Activated CD4-positive, alpha-beta T cell treated with anti-CD3 and anti-CD28 coated beads, Interleukin-2, amount 10 ng/mL, durations not matched to agents 7 days and 5 days (primary cell): Measurements from ENCODE around the gene EFNA5. TPM values are rescaled to one million over a fixed set of nuclear protein-coding genes. Genes with fewer than 3 reads are reported as not detected.

Experiments
- CTCF ChIA-PET: fragments of 350-600 bp; sonication (Branson Sonifier 250); formaldehyde crosslinking; loops from one replicate; lab custom pipeline; 2021; ENCODE audit warnings: antibody characterized with exemption; lab: Charles Lee
- POLR2A ChIA-PET: fragments of 350-600 bp; sonication (Branson Sonifier 250); formaldehyde crosslinking; loops from one replicate; lab custom pipeline; 2021; ENCODE audit warnings: antibody characterized with exemption; lab: Charles Lee
- DNase-seq: peaks from one replicate; pipeline ENCODE4 v3.0.0-alpha.2; 2020
- H3K27ac Mint-ChIP-seq: one replicate; pipeline ENCODE4 v1.8.0; 2021; ENCODE audit warnings: mild to moderate bottlenecking, moderate library complexity, mixed read lengths
- H3K27me3 Mint-ChIP-seq: one replicate; pipeline ENCODE4 v1.8.0; 2021; ENCODE audit warnings: mixed read lengths
- H3K36me3 Mint-ChIP-seq: one replicate; pipeline ENCODE4 v1.8.0; 2021; ENCODE audit warnings: low read depth, mixed read lengths
- H3K4me1 Mint-ChIP-seq: one replicate; pipeline ENCODE4 v1.8.0; 2021; ENCODE audit warnings: mixed read lengths
- H3K4me3 Mint-ChIP-seq: one replicate; pipeline ENCODE4 v1.8.0; 2021; ENCODE audit warnings: mild to moderate bottlenecking, moderate library complexity, mixed read lengths
- H3K9me3 Mint-ChIP-seq: one replicate; pipeline ENCODE4 v1.8.0; 2021; ENCODE audit warnings: mixed read lengths
- total RNA-seq, 2 experiments: library from RNA; stranded (reverse); gene quantifications; one replicate each; pipeline ENCODE4 v1.2.3, GENCODE V29; 2021

The EFNA5 gene
- total RNA-seq, 2 experiments from 2014 or later = not detected

- Mint-ChIP-seq H3K27me3 (peaks cover 7% of the 10 kb centered on the region), H3K4me3 (no peak overlapping the region), H3K9me3 (no peaks in the 10 kb centered on the region), H3K27ac (no peak overlapping the region), H3K4me1 (peaks cover 10% of the 10 kb centered on the region), H3K36me3 (no peaks in the 10 kb centered on the region)
- POLR2A ChIA-PET = no interaction called here
- CTCF ChIA-PET = no interaction called here
- no peak for DNase-seq
Measured at GRCh38 chr5:107393851-107394250, 276.9 kb downstream of the EFNA5 start.

DNA sequence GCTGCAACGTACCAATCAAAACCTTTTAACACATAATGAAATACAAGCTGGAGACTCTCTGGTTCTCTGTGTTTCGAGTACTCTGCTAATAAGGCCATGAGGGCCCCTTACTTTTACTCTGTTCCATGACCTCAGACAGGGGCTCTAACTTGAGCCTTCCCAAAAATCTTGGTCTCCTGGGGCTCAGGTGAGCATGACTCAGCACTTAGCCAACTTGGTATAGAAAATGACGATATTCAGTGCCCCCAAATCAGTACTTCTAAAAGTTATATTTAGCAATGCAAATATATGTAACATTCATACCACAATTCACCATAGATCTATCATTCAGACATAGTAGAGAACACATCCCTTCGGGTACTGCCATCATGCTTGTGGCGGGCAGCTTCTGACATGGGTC is 278.9 kb downstream of the EFNA5 start:
- DNase-seq = no peak
- H3K9me3 Mint-ChIP-seq = no peaks in the 10 kb centered on the region
- peaks cover 27% of the 10 kb centered on the region for H3K4me1 Mint-ChIP-seq
- no peak overlapping the region for H3K4me3 Mint-ChIP-seq
- H3K27ac Mint-ChIP-seq = no peak overlapping the region
- no peaks in the 10 kb centered on the region for H3K36me3 Mint-ChIP-seq
- ChIA-PET CTCF (no interaction called here), POLR2A (no interaction called here)
- peaks cover 4% of the 10 kb centered on the region for H3K27me3 Mint-ChIP-seq

DNA sequence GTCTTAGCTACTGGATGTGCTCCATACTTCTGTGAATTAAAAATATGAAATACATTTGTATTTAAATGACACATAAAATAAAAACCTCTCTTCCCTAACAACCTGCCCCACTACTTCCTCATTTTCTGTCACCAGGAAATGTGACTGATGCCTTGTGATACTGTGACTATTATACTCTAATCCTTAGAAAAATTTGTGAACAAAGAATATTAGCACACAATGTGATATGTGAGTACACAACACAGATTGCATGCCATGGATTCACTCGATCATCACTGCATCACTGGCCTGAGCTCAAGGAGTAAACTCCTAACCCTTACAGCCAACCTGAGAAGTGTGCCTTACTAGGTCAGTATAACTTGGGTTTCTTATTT is 281.0 kb downstream of the EFNA5 start:
- no peak overlapping the region for H3K4me3 Mint-ChIP-seq
- H3K27me3 Mint-ChIP-seq = peaks cover 3% of the 10 kb centered on the region
- no peaks in the 10 kb centered on the region for H3K36me3 Mint-ChIP-seq
- ChIA-PET CTCF (interaction anchor here (0.6 kb wide), 1 partner anchor 237 kb away, joined by 3 read pairs; no protein-coding TSS in a partner anchor), POLR2A (no interaction called here)
- H3K27ac Mint-ChIP-seq = no peak overlapping the region
- H3K4me1 Mint-ChIP-seq = peaks cover 27% of the 10 kb centered on the region
- no peaks in the 10 kb centered on the region for H3K9me3 Mint-ChIP-seq
- DNase-seq = no peak

GRCh38 chr5:107389130-107389774 is 281.5 kb downstream of the EFNA5 start:
- CTCF ChIA-PET = no interaction called here
- H3K27ac Mint-ChIP-seq = peak overlapping the region; percentile 48
- H3K9me3 Mint-ChIP-seq = no peaks in the 10 kb centered on the region
- POLR2A ChIA-PET = no interaction called here
- no peaks in the 10 kb centered on the region for H3K36me3 Mint-ChIP-seq
- H3K4me1 Mint-ChIP-seq = peaks cover 27% of the 10 kb centered on the region
- peak overlapping the region; percentile 11 for H3K4me3 Mint-ChIP-seq
- peak; percentile 41 for DNase-seq
- H3K27me3 Mint-ChIP-seq = peaks cover 3% of the 10 kb centered on the region

DNA sequence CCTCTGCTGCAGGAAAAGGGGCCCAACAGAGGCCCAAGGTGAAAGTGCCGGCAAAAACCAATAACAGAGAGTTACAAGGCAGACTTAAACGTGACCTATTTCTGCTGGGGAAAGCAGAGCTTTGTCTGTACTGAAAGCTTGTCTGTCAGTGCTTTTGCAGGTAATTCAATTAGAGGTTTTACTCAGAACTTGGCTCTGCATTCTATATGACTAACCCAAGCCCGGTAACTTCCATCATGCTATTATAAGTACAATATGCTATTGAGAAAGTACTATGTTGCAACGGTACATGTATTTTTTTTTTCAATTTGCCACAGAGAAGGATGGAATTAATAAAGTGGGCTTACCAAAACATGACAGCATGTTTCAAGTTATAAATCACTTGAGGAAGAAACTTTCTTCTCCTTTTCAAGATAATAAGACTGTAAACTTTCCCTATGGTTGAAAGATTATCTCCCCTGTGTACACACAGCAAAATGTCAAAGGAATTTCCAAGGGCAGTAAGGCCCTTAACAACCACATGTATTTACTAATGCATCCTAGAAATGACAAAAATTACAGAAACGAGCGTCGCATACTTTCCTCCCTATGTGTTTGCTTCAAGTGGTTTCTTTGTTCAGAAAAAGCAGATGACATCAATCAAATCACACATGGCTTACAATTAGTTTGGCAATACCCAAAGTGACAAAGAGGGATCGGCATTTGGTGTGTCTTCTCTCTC is 282.4 kb downstream of the EFNA5 start:
- H3K36me3 Mint-ChIP-seq = no peaks in the 10 kb centered on the region
- no peaks in the 10 kb centered on the region for H3K9me3 Mint-ChIP-seq
- peaks cover 3% of the 10 kb centered on the region for H3K27me3 Mint-ChIP-seq
- CTCF ChIA-PET = no interaction called here
- H3K27ac Mint-ChIP-seq = peak overlapping the region; percentile 62
- POLR2A ChIA-PET = no interaction called here
- peak; percentile 7 for DNase-seq
- H3K4me3 Mint-ChIP-seq = peak overlapping the region; percentile 9
- peaks cover 27% of the 10 kb centered on the region for H3K4me1 Mint-ChIP-seq

GRCh38 chr5:107387526-107388140 is 283.1 kb downstream of the EFNA5 start:
- CTCF ChIA-PET = no interaction called here

GRCh38 chr5:107385708-107386107 is 285.0 kb downstream of the EFNA5 start:
- Mint-ChIP-seq H3K4me1 (peaks cover 27% of the 10 kb centered on the region), H3K27ac (no peak overlapping the region), H3K36me3 (no peaks in the 10 kb centered on the region), H3K9me3 (no peaks in the 10 kb centered on the region), H3K27me3 (peaks cover 3% of the 10 kb centered on the region), H3K4me3 (no peak overlapping the region)
- DNase-seq = no peak
- CTCF ChIA-PET = no interaction called here
- POLR2A ChIA-PET = no interaction called here

More at GRCh38 chr5:107387526-107388140, 283.1 kb downstream of the EFNA5 start:
- H3K4me1 Mint-ChIP-seq = peaks cover 27% of the 10 kb centered on the region
- POLR2A ChIA-PET = no interaction called here
- DNase-seq = no peak
- H3K27ac Mint-ChIP-seq = peak overlapping the region; percentile 62
- peaks cover 3% of the 10 kb centered on the region for H3K27me3 Mint-ChIP-seq
- no peaks in the 10 kb centered on the region for H3K36me3 Mint-ChIP-seq
- no peaks in the 10 kb centered on the region for H3K9me3 Mint-ChIP-seq
- peak overlapping the region; percentile 1 for H3K4me3 Mint-ChIP-seq

DNA sequence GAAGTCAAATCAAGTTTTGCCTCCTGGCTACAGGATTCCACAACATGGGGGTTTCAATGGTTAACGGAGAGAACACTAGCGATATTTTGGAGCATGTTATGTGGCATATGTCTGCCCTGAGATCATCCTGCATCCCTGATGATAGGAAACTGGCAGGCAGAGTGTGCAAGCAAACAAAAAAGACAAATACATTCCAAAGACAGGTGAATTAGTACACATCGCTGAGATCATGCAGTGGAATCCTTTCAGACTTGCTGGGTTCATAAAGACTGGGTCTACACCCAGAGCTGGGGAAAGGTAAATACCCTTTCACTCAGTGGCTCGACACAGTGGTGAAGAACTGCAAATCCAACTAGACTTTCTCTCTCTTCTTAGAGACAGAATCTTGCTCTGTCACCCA is 286.5 kb downstream of the EFNA5 start:
- DNase-seq = no peak
- Mint-ChIP-seq H3K4me3 (no peak overlapping the region), H3K27ac (no peak overlapping the region), H3K36me3 (no peaks in the 10 kb centered on the region), H3K4me1 (peaks cover 21% of the 10 kb centered on the region), H3K27me3 (peaks cover 3% of the 10 kb centered on the region), H3K9me3 (no peaks in the 10 kb centered on the region)
- ChIA-PET POLR2A (no interaction called here), CTCF (interaction anchor here (0.6 kb wide), 1 partner anchor 24 kb away, joined by 3 read pairs; no protein-coding TSS in a partner anchor)

GRCh38 chr5:107383414-107383813 is 287.3 kb downstream of the EFNA5 start:
- Mint-ChIP-seq H3K4me1 (peaks cover 12% of the 10 kb centered on the region), H3K36me3 (no peaks in the 10 kb centered on the region), H3K27ac (no peak overlapping the region), H3K4me3 (no peak overlapping the region), H3K27me3 (peaks cover 3% of the 10 kb centered on the region), H3K9me3 (no peaks in the 10 kb centered on the region)
- CTCF ChIA-PET = no interaction called here
- no peak for DNase-seq
- POLR2A ChIA-PET = no interaction called here

GRCh38 chr5:107381189-107381856 is 289.4 kb downstream of the EFNA5 start:
- POLR2A ChIA-PET = no interaction called here
- no peak overlapping the region for H3K27ac Mint-ChIP-seq

GRCh38 chr5:107380654-107381053 is 290.1 kb downstream of the EFNA5 start:
- Mint-ChIP-seq H3K4me3 (no peak overlapping the region), H3K36me3 (no peaks in the 10 kb centered on the region), H3K4me1 (no peaks in the 10 kb centered on the region), H3K27me3 (peaks cover 3% of the 10 kb centered on the region), H3K27ac (no peak overlapping the region), H3K9me3 (no peaks in the 10 kb centered on the region)
- ChIA-PET CTCF (no interaction called here), POLR2A (no interaction called here)
- no peak for DNase-seq

More at GRCh38 chr5:107381189-107381856, 289.4 kb downstream of the EFNA5 start:
- H3K36me3 Mint-ChIP-seq = no peaks in the 10 kb centered on the region
- H3K4me3 Mint-ChIP-seq = no peak overlapping the region
- H3K27me3 Mint-ChIP-seq = peaks cover 3% of the 10 kb centered on the region
- DNase-seq = no peak
- no peaks in the 10 kb centered on the region for H3K9me3 Mint-ChIP-seq
- no peaks in the 10 kb centered on the region for H3K4me1 Mint-ChIP-seq
- CTCF ChIA-PET = no interaction called here

GRCh38 chr5:107378218-107378899 is 292.4 kb downstream of the EFNA5 start:
- Mint-ChIP-seq H3K27ac (no peak overlapping the region), H3K27me3 (no peaks in the 10 kb centered on the region), H3K36me3 (no peaks in the 10 kb centered on the region), H3K4me3 (no peak overlapping the region), H3K9me3 (no peaks in the 10 kb centered on the region), H3K4me1 (no peaks in the 10 kb centered on the region)
- CTCF ChIA-PET = no interaction called here
- no peak for DNase-seq
- POLR2A ChIA-PET = no interaction called here
